HG03442 (cell line): Measurements from ENCODE around the gene PAPPA2.
"Not testable (repeated sequence)": the region's sequence is repeated elsewhere in the genome, so short reads cannot be mapped to it uniquely, and the experiment has no call there.

Source experiments
- ATAC-seq: cut with Tn5 transposase; IDR thresholded peaks from one replicate; pipeline ENCODE4 v1.9.1; 2021; ENCODE audit warnings: mild to moderate bottlenecking, moderate library complexity; ENCODE audit not compliant: unreplicated experiment

Gene PAPPA2

GRCh38 chr1:176602388-176603004 is 139.5 kb downstream of the PAPPA2 start:
- no peak for ATAC-seq

- ATAC-seq = no peak
These were observed 140.7 kb downstream of the PAPPA2 start for GRCh38 chr1:176603696-176604095.

- ATAC-seq = no peak
These were observed 141.5 kb downstream of the PAPPA2 start for GRCh38 chr1:176604461-176604860.

GRCh38 chr1:176605176-176605575 is 142.2 kb downstream of the PAPPA2 start:
- ATAC-seq = no peak

GRCh38 chr1:176609556-176610408 is 146.8 kb downstream of the PAPPA2 start:
- ATAC-seq = no peak

GRCh38 chr1:176612791-176613190 is 149.8 kb downstream of the PAPPA2 start:
- ATAC-seq = no peak

GRCh38 chr1:176617881-176618280 is 154.9 kb downstream of the PAPPA2 start:
- ATAC-seq = no peak

- ATAC-seq = no peak
These were observed 156.3 kb downstream of the PAPPA2 start for GRCh38 chr1:176619261-176619660.

- no peak for ATAC-seq
These were observed 162.4 kb downstream of the PAPPA2 start for GRCh38 chr1:176625365-176625764.

- ATAC-seq = no peak
These were observed 163.6 kb downstream of the PAPPA2 start for GRCh38 chr1:176626572-176627061.

GRCh38 chr1:176628775-176629174 is 165.8 kb downstream of the PAPPA2 start:
- no peak for ATAC-seq

GRCh38 chr1:176634733-176635132 is 171.8 kb downstream of the PAPPA2 start:
- ATAC-seq = not testable (repeated sequence)

GRCh38 chr1:176638713-176639526 is 175.9 kb downstream of the PAPPA2 start:
- ATAC-seq = no peak

- ATAC-seq = no peak
These were observed 180.6 kb downstream of the PAPPA2 start for GRCh38 chr1:176643536-176643935.

GRCh38 chr1:176648556-176648955 is 185.6 kb downstream of the PAPPA2 start:
- ATAC-seq = no peak

GRCh38 chr1:176656257-176656995 is 193.5 kb downstream of the PAPPA2 start:
- ATAC-seq = no peak

GRCh38 chr1:176669782-176670181 is 206.8 kb downstream of the PAPPA2 start:
- no peak for ATAC-seq

GRCh38 chr1:176670853-176671252 is 207.9 kb downstream of the PAPPA2 start:
- ATAC-seq = no peak

GRCh38 chr1:176682830-176683535 is 220.0 kb downstream of the PAPPA2 start:
- ATAC-seq = no peak
